ENCODE results near the gene ANKIB1.
"Not testable (repeated sequence)": the region's sequence is repeated elsewhere in the genome, so short reads cannot be mapped to it uniquely, and the experiment has no call there.

The ANKIB1 gene

GRCh38 chr7:92245487-92246359 is at the start of gene ANKIB1, which contains the start of gene KRIT1:
ANKIB1 (plus strand) TSS chr7:92245974; CDS start chr7:92294979, 49,005 bp downstream.
KRIT1 (minus strand) TSS chr7:92245914; CDS start chr7:92242135, 3,779 bp downstream.
- peak; percentile 54 for DNase-seq

- DNase-seq, result no peak
Measured at GRCh38 chr7:92200791-92201190, 45.0 kb upstream of the ANKIB1 start.

- no peak for DNase-seq
Measured at GRCh38 chr7:92205987-92206386, 39.8 kb upstream of the ANKIB1 start.

GRCh38 chr7:92206672-92207071 is 39.1 kb upstream of the ANKIB1 start:
- no peak for DNase-seq

GRCh38 chr7:92221766-92222165 is 24.0 kb upstream of the ANKIB1 start:
- no peak for DNase-seq

GRCh38 chr7:92226981-92227380 is 18.8 kb upstream of the ANKIB1 start:
- DNase-seq, result no peak

GRCh38 chr7:92228100-92228499 is 17.7 kb upstream of the ANKIB1 start:
- DNase-seq, result no peak

- DNase-seq, result no peak
Measured at GRCh38 chr7:92228742-92229141, 17.0 kb upstream of the ANKIB1 start.

- no peak for DNase-seq
Measured at GRCh38 chr7:92230547-92230946, 15.2 kb upstream of the ANKIB1 start.

- no peak for DNase-seq
Measured at GRCh38 chr7:92242972-92243371, 2.8 kb upstream of the ANKIB1 start.

GRCh38 chr7:92244808-92245486 is 827 bp upstream of the ANKIB1 start:
- no peak for DNase-seq

GRCh38 chr7:92246360-92247101 is 757 bp downstream of the ANKIB1 start:
- DNase-seq, result no peak

GRCh38 chr7:92250603-92251002 is 4.8 kb downstream of the ANKIB1 start:
- no peak for DNase-seq

GRCh38 chr7:92251181-92251580 is 5.4 kb downstream of the ANKIB1 start:
- no peak for DNase-seq

- DNase-seq, result no peak
Measured at GRCh38 chr7:92253251-92253650, 7.5 kb downstream of the ANKIB1 start.

- DNase-seq, result not testable (repeated sequence)
Measured at GRCh38 chr7:92254800-92255199, 9.0 kb downstream of the ANKIB1 start.

GRCh38 chr7:92255308-92255707 is 9.5 kb downstream of the ANKIB1 start:
- no peak for DNase-seq

GRCh38 chr7:92259062-92259461 is 13.3 kb downstream of the ANKIB1 start:
- DNase-seq, result no peak

- no peak for DNase-seq
Measured at GRCh38 chr7:92259610-92260247, 14.0 kb downstream of the ANKIB1 start.

GRCh38 chr7:92260248-92260781 is 14.5 kb downstream of the ANKIB1 start:
- DNase-seq, result no peak

- DNase-seq, result no peak
Measured at GRCh38 chr7:92266415-92267241, 20.9 kb downstream of the ANKIB1 start.

- DNase-seq, result no peak
Measured at GRCh38 chr7:92268921-92269320, 23.1 kb downstream of the ANKIB1 start.

Data from amniotic stem cell (primary cell).